SK-N-MC (cell line): ENCODE measurements around the gene ANTXR1.

Experiments used
- EZH2 ChIP-seq: fragments of 200-600 bp; sonication (generic); IDR thresholded peaks from one replicate; pipeline ENCODE4 v1.6.1; 2017; ENCODE audit warnings: antibody characterized with exemption
- POLR2AphosphoS5 ChIP-seq: IDR thresholded peaks from 2 replicates; pipeline ENCODE4 v1.6.1; 2012; ENCODE audit warnings: mild to moderate bottlenecking, low read depth, low read length, borderline replicate concordance

DNA sequence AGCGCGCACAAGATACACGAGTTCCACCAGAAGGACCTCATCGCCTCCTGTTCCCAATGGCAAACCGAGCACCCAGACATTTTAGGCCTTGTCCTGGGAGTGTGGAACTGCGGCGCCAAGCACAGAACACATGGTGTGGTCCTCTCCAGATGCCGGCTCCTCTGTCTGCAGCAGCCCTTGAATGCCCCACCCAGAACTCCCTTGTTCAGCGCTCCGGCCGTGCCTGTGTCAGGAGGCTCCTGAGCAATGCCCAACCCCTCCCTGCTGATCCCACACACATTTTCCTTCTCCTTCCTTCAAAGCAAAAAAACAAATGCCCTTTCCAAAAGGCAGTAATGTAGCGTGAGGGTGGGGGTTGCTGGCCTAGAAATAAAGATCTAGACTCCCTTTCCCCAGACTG, 284.2 kb downstream of the ANTXR1 start:
- TF ChIP-seq POLR2AphosphoS5 (no peak), EZH2 (no peak)
